Measurements from ENCODE around the gene SLC27A3.

DNA sequence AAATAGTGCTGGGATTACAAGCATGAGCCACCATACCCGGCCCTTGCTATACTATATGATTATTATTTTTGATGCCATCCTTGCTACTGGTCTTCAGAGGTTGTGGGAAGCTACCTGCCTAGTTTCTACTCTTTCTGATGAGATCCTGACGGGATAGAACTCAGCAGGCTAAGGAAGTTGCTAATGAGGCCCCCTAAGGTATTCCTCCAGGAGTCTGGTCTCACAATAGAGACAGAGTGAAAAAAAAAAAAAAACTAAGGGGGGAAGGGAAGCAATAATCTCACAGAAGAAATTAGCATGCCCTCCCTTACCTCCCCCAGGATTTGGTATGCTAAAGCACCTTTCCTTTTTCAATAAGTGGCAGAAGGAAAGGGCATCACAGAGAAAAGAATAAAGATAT, 29.8 kb upstream of the SLC27A3 start:
- TF ChIP-seq HDAC6 (IDR thresholded peaks at IDR 0.05; ENCODE audit: low read depth, low read length) = no peak
- no peak for TF ChIP-seq ETV6 (IDR thresholded peaks at IDR 0.05; ENCODE audit: borderline replicate concordance in 1 of 2, low read depth in 2 of 2, low read length in 1 of 2)
- no peak for TF ChIP-seq ETV6 (CRISPR knock-in tag; IDR thresholded peaks at IDR 0.05; ENCODE audit: borderline replicate concordance)
- no peak for TF ChIP-seq CEBPB (tag; IDR thresholded peaks at IDR 0.05)
- TF ChIP-seq SIN3A (IDR thresholded peaks at IDR 0.05; ENCODE audit: borderline replicate concordance in 2 of 2, control insufficient read depth in 1 of 2, low read depth in 2 of 2, low read length in 2 of 2) = no peak
- TF ChIP-seq, protein P1, sequence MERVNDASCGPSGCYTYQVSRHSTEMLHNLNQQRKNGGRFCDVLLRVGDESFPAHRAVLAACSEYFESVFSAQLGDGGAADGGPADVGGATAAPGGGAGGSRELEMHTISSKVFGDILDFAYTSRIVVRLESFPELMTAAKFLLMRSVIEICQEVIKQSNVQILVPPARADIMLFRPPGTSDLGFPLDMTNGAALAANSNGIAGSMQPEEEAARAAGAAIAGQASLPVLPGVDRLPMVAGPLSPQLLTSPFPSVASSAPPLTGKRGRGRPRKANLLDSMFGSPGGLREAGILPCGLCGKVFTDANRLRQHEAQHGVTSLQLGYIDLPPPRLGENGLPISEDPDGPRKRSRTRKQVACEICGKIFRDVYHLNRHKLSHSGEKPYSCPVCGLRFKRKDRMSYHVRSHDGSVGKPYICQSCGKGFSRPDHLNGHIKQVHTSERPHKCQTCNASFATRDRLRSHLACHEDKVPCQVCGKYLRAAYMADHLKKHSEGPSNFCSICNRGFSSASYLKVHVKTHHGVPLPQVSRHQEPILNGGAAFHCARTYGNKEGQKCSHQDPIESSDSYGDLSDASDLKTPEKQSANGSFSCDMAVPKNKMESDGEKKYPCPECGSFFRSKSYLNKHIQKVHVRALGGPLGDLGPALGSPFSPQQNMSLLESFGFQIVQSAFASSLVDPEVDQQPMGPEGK (CRISPR knock-in tag; IDR thresholded peaks at IDR 0.05; ENCODE audit: borderline replicate concordance) = no peak
- TF ChIP-seq, protein P2, sequence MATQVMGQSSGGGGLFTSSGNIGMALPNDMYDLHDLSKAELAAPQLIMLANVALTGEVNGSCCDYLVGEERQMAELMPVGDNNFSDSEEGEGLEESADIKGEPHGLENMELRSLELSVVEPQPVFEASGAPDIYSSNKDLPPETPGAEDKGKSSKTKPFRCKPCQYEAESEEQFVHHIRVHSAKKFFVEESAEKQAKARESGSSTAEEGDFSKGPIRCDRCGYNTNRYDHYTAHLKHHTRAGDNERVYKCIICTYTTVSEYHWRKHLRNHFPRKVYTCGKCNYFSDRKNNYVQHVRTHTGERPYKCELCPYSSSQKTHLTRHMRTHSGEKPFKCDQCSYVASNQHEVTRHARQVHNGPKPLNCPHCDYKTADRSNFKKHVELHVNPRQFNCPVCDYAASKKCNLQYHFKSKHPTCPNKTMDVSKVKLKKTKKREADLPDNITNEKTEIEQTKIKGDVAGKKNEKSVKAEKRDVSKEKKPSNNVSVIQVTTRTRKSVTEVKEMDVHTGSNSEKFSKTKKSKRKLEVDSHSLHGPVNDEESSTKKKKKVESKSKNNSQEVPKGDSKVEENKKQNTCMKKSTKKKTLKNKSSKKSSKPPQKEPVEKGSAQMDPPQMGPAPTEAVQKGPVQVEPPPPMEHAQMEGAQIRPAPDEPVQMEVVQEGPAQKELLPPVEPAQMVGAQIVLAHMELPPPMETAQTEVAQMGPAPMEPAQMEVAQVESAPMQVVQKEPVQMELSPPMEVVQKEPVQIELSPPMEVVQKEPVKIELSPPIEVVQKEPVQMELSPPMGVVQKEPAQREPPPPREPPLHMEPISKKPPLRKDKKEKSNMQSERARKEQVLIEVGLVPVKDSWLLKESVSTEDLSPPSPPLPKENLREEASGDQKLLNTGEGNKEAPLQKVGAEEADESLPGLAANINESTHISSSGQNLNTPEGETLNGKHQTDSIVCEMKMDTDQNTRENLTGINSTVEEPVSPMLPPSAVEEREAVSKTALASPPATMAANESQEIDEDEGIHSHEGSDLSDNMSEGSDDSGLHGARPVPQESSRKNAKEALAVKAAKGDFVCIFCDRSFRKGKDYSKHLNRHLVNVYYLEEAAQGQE (IDR thresholded peaks at IDR 0.05; ENCODE audit: borderline replicate concordance) = no peak
- TF ChIP-seq, protein P2 (CRISPR knock-in tag; IDR thresholded peaks at IDR 0.05; ENCODE audit: low read depth) = no peak
- TF ChIP-seq, protein P3, sequence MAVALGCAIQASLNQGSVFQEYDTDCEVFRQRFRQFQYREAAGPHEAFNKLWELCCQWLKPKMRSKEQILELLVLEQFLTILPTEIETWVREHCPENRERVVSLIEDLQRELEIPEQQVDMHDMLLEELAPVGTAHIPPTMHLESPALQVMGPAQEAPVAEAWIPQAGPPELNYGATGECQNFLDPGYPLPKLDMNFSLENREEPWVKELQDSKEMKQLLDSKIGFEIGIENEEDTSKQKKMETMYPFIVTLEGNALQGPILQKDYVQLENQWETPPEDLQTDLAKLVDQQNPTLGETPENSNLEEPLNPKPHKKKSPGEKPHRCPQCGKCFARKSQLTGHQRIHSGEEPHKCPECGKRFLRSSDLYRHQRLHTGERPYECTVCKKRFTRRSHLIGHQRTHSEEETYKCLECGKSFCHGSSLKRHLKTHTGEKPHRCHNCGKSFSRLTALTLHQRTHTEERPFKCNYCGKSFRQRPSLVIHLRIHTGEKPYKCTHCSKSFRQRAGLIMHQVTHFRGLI (CRISPR knock-in tag; IDR thresholded peaks at IDR 0.05) = no peak

All from K562 (cell line).